NB4 (cell line): ENCODE results near the gene CHRDL2.

Experiments
- DNase-seq: peaks from one replicate; pipeline ENCODE4 v3.0.0; 2010; ENCODE audit warnings: low read depth
- H3K4me3 ChIP-seq: one replicate; pipeline ENCODE4 v1.5.1; 2011; ENCODE audit warnings: mild to moderate bottlenecking, low read depth, low read length, moderate library complexity
- MYC ChIP-seq: IDR thresholded peaks from 2 replicates; pipeline ENCODE4 v1.6.1; 2011; ENCODE audit warnings: low read depth, low read length
- POLR2A ChIP-seq: IDR thresholded peaks from 2 replicates; pipeline ENCODE4 v1.6.1; 2011; ENCODE audit warnings: mild to moderate bottlenecking; ENCODE audit not compliant: insufficient read length; ENCODE audit errors: extremely low read depth
- TF ChIP-seq, protein P1 (sequence below): IDR thresholded peaks from one replicate; pipeline ENCODE4 v1.5.1; 2012; ENCODE audit warnings: low read depth, low read length
- TF ChIP-seq, protein P2 (sequence below): IDR thresholded peaks from 2 replicates; pipeline ENCODE4 v1.6.1; 2011; ENCODE audit warnings: low read depth, low read length

CHRDL2 gene

DNA sequence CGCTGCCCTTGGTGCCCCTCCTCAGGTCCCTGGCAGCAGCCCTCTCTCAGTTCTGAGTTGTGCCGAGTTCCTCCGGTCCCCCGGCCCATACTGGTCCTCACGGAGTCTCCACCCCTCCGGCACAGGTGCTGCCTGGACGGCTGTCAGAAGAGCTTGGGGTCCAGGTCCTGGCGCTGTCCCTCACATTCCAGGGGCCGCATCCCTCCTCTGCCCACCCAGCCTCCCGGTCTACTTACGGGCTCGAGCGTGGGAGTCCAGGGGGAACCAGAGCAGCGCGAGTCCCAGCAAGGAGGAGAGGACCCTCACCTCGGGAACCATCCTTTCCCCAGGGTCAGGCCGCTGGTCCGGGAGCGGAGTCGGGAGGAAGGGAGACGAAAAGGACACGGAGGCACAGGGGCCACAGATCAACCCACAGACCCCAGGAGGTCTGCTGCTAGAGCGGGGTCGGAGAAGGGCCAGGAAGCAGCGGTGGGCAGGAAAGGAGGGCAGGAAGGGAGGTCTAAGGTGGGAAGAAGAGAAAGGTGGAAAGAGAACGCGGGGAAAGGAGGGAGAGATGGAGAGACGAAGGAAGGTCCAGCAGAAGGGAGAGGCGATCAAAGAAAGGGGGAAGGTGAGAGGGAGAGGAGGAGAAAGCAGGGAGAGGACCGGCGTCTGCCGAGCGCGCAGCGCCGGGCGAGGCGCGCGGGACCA, 510 bp downstream of the CHRDL2 start:
- H3K4me3 ChIP-seq: no peak overlapping the region
- TF ChIP-seq, protein P1, sequence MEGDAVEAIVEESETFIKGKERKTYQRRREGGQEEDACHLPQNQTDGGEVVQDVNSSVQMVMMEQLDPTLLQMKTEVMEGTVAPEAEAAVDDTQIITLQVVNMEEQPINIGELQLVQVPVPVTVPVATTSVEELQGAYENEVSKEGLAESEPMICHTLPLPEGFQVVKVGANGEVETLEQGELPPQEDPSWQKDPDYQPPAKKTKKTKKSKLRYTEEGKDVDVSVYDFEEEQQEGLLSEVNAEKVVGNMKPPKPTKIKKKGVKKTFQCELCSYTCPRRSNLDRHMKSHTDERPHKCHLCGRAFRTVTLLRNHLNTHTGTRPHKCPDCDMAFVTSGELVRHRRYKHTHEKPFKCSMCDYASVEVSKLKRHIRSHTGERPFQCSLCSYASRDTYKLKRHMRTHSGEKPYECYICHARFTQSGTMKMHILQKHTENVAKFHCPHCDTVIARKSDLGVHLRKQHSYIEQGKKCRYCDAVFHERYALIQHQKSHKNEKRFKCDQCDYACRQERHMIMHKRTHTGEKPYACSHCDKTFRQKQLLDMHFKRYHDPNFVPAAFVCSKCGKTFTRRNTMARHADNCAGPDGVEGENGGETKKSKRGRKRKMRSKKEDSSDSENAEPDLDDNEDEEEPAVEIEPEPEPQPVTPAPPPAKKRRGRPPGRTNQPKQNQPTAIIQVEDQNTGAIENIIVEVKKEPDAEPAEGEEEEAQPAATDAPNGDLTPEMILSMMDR: no peak
- TF ChIP-seq POLR2A (no peak), MYC (no peak)
- TF ChIP-seq, protein P2, sequence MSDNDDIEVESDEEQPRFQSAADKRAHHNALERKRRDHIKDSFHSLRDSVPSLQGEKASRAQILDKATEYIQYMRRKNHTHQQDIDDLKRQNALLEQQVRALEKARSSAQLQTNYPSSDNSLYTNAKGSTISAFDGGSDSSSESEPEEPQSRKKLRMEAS: no peak
- DNase-seq: no peak

DNA sequence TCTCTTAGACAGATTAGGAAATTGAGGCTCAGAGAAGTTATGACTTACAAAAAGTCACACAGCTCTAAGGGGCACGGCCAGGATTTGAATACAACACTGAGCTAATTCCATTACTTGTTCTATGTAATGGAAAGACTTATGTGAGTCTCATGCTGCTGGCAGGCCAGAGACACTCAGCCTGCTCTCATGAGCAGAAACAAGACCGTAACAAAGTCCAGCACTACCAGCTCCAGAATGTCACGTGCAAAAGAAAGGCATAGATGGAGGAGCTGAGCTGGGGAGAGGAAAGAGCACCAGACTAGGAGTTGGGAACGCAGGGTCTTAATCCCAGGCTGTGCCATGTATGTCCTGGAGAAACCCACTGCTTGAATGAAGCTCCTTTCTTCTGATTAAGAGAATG, 1.8 kb downstream of the CHRDL2 start:
- TF ChIP-seq POLR2A: no peak
- TF ChIP-seq, protein P2: no peak
- TF ChIP-seq, protein P1: no peak
- no peak for TF ChIP-seq MYC
- H3K4me3 ChIP-seq: no peak overlapping the region
- no peak for DNase-seq

DNA sequence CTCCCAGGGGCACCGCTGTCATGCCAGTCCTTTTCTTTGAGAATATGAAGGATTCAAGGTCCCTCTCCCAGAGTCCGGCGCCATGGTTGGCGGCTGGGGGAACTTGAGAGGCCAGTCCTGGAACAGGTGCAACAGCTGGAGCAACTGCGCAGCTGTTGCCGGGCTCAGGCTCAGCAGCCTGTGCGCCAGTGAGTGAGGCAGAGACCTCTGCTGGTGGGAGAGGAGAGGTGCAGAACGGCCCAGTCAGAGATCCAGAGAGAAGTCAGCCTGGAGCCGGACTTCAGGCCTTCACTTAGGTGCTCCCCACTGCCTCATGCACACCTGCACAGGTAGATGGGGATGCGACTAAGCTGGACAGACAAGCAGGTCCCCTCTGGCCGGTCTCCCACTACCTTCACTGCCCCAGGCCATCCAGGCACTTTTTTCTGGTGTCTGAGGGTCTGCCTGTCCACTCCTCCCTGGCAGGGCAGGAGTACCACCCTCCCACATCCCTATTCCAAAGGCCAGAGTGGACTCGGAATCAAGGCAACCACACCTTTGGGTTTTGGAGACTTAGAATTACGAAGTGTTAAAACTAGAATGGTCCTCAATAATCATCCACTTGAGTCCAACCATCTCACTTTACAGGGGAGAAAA, 4.6 kb downstream of the CHRDL2 start:
- DNase-seq: peak; percentile 71
- TF ChIP-seq MYC: no peak
- TF ChIP-seq, protein P2: no peak
- TF ChIP-seq, protein P1: peak; percentile 96
- no peak for TF ChIP-seq POLR2A
- no peak overlapping the region for H3K4me3 ChIP-seq

DNA sequence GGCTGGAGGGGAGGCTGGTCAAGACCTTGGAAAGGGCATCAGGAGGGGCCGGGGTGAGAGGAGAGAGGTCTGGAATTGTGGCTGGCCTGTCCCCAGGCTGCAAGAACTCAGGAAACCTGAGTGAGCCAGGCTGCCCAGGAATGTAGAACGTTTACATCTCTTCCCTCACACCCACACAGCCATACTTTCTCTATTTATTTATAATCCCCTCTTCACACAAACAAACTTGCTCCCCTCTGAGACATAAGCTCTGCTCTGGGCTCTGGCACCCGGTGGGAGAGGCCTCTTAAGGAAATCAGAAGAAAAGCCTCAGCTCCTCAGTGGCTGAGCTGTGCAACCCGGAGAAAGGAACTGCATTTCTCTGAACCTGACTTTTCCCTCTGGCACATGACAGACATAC, 5.5 kb downstream of the CHRDL2 start:
- TF ChIP-seq, protein P2: no peak
- TF ChIP-seq POLR2A (no peak), MYC (no peak)
- TF ChIP-seq, protein P1: no peak
- no peak for DNase-seq
- H3K4me3 ChIP-seq: no peak overlapping the region

DNA sequence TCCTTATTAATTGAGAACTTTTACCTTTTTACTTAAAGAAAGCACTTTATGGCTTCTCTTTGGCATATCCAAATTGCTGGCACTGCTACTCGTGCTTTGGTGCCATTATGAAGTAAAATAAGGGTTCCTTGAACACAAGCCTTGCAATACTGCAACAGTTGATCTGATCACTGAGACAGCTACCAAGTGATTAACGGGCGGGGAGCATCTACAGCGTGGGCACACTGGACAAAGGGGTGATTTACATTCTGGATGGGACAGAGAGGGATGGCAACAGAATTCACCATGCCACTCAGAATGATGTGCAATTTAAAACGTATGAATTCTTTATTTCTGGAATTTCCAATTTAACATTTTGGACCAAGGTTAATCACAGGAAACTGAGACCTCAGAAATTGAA, 7.7 kb downstream of the CHRDL2 start:
- no peak overlapping the region for H3K4me3 ChIP-seq
- DNase-seq: no peak
- TF ChIP-seq, protein P1: no peak
- no peak for TF ChIP-seq POLR2A
- TF ChIP-seq, protein P2: no peak
- TF ChIP-seq MYC: no peak

DNA sequence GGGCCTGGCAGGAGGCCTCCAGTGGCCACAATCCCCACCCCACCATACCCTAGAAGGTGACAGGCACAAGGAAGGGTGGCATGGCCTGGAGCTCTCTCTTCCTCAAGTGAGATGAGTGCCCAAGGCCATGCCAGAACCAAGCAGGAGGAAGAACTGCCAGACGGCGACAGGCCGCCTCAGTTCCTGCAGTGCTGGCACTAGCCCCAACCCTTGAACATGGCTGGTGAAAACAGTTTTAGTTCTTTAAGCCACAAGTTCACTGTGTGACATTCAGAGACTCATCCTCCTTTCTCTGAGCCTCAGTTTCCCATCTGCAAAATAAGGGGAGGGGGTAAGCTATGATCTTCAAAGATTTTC, 9.8 kb downstream of the CHRDL2 start:
- DNase-seq: no peak
- TF ChIP-seq POLR2A (no peak), MYC (no peak)
- TF ChIP-seq, protein P1: no peak
- TF ChIP-seq, protein P2: no peak
- H3K4me3 ChIP-seq: no peak overlapping the region
